K562 (cell line): ENCODE results near the gene DMXL1. TPM values are rescaled to one million over a fixed set of nuclear protein-coding genes. Genes with fewer than 3 reads are reported as not detected.

Source experiments
- CBFA2T3 ChIP-seq: fragments of 450-650 bp; IDR thresholded peaks from 2 replicates; pipeline ENCODE4 v1.6.1; 2017
- CBX1 ChIP-seq: sonication (generic); IDR thresholded peaks from 2 replicates; pipeline ENCODE4 v1.6.1; 2016; ENCODE audit warnings: antibody characterized with exemption, low read depth, mild to moderate bottlenecking
- CHCHD3 ChIP-seq: fragments of 250-450 bp; sonication (Bioruptor Pico); IDR thresholded peaks from 2 replicates; pipeline ENCODE4 v2.1.2; 2022; ENCODE audit warnings: mild to moderate bottlenecking
- EP300 ChIP-seq: IDR thresholded peaks from 2 replicates; pipeline ENCODE4 v1.6.1; 2012; ENCODE audit warnings: low read length, improper control_type of control experiment
- FOSL1 ChIP-seq: fragments of 200-800 bp; sonication (Bioruptor generic); conservative IDR thresholded peaks from 2 replicates; pipeline ENCODE4 v1.6.1; 2016; ENCODE audit warnings: missing genetic modification characterization, missing compliant biosample characterization
- HIVEP1 ChIP-seq: fragments of 250-450 bp; sonication (Bioruptor Pico); IDR thresholded peaks from 2 replicates; pipeline ENCODE4 v1.4.0; 2020; ENCODE audit warnings: mild to moderate bottlenecking
- HNRNPH1 ChIP-seq: fragments of 200-400 bp; formaldehyde crosslinking; optimal IDR thresholded peaks from 2 replicates; pipeline ENCODE3; 2017; ENCODE audit warnings: low read depth, mild to moderate bottlenecking, low read length, moderate library complexity
- JUND ChIP-seq, 2 experiments: IDR thresholded peaks; 2 replicates in 1 of 2; 3 replicates in 1 of 2; pipeline ENCODE4 v1.6.1; 2011; ENCODE audit warnings: borderline replicate concordance in 2 of 2, low read depth in 2 of 2, low read length in 2 of 2, improper control_type of control experiment in 1 of 2, missing biosample characterization in 1 of 2, missing genetic modification characterization in 1 of 2, missing genetic modification reagents in 1 of 2
- NCOA1 ChIP-seq: fragments of 450-650 bp; IDR thresholded peaks from 2 replicates; pipeline ENCODE4 v1.6.1; 2016; ENCODE audit warnings: low read depth
- NFIC ChIP-seq: fragments of 450-650 bp; IDR thresholded peaks from 2 replicates; pipeline ENCODE4 v1.6.1; 2017; ENCODE audit warnings: mild to moderate bottlenecking, inconsistent platforms
- U2AF1 ChIP-seq: fragments of 200-400 bp; formaldehyde crosslinking; optimal IDR thresholded peaks from 2 replicates; pipeline ENCODE3; 2017; ENCODE audit warnings: mild to moderate bottlenecking, low read depth, low read length, moderate library complexity
- ZNF212 ChIP-seq: fragments of 450-650 bp; formaldehyde crosslinking; IDR thresholded peaks from 2 replicates; pipeline ENCODE4 v1.4.0; 2020; ENCODE audit warnings: mild to moderate bottlenecking
- ZNF253 ChIP-seq: fragments of 250-450 bp; sonication (Bioruptor Pico); conservative IDR thresholded peaks from 2 replicates; pipeline ENCODE4 v1.6.1; 2021; ENCODE audit warnings: mild to moderate bottlenecking
- ZNF274 ChIP-seq: IDR thresholded peaks from 2 replicates; pipeline ENCODE4 v1.6.1; 2011; ENCODE audit warnings: low read depth, mild to moderate bottlenecking, low read length, moderate library complexity, borderline replicate concordance
- ZNF778 ChIP-seq: fragments of 450-650 bp; formaldehyde crosslinking; IDR thresholded peaks from 2 replicates; pipeline ENCODE4 v1.4.0; 2020; ENCODE audit warnings: mild to moderate bottlenecking, moderate library complexity
- ZNF785 ChIP-seq: fragments of 250-450 bp; sonication (Bioruptor Pico); IDR thresholded peaks from 2 replicates; pipeline ENCODE4 v1.4.0; 2020; ENCODE audit warnings: mild to moderate bottlenecking
- polyA plus RNA-seq, 8 experiments: library from polyadenylated mRNA; depleted of rRNA in 4 of 8; stranded (reverse) in 5 of 8; unstranded in 3 of 8; fragments of >200 nt; fragmentation: Nextera tagmentation in 2 of 8; fragmentation: Illumina TruSeq in 1 of 8; extraction: Ambion mirVana in 2 of 8; extraction: Trizol in 1 of 8; gene quantifications; 2 replicates each; pipeline versions ENCODE4 v1.2.1 to v1.2.3, GENCODE V29; 2011 to 2014; ENCODE audit warnings: inconsistent platforms in 1 of 8, missing spikeins in 1 of 8
- total RNA-seq, 7 experiments: library from RNA; depleted of rRNA in 6 of 7; stranded (reverse); fragments of >200 nt in 6 of 7; fragmentation: Illumina TruSeq in 2 of 7; extraction: Trizol in 2 of 7; gene quantifications; 2 replicates each; pipeline versions ENCODE4 v1.2.1 to v1.2.3, GENCODE V29; 2011 to 2021; ENCODE audit warnings: low replicate concordance in 1 of 7
- TF ChIP-seq, protein P1 (sequence below), 2 experiments: fragments of 450-650 bp; IDR thresholded peaks; 2 replicates each; pipeline ENCODE4 v1.6.1; 2018; ENCODE audit warnings: mild to moderate bottlenecking in 2 of 2, low read depth in 1 of 2; ENCODE audit not compliant: partially characterized antibody in 2 of 2
- TF ChIP-seq, protein P2 (sequence below): fragments of 450-650 bp; IDR thresholded peaks from 2 replicates; pipeline ENCODE4 v1.6.1; 2016
- TF ChIP-seq, protein P3 (sequence below): fragments of 250-450 bp; sonication (Bioruptor Pico); IDR thresholded peaks from 2 replicates; pipeline ENCODE4 v1.5.0; 2022; ENCODE audit warnings: mild to moderate bottlenecking
- TF ChIP-seq, protein P4 (sequence below), 2 experiments: fragments of 450-650 bp; IDR thresholded peaks; 2 replicates each; pipeline ENCODE4 v1.6.1; 2016

Gene DMXL1
- total and polyA plus RNA-seq, 9 of the 15 experiments (the other 6 are each of a cell fraction or from before 2014, with no cell fraction given): 8.3 to 40.3 (median 30.6) TPM

DNA sequence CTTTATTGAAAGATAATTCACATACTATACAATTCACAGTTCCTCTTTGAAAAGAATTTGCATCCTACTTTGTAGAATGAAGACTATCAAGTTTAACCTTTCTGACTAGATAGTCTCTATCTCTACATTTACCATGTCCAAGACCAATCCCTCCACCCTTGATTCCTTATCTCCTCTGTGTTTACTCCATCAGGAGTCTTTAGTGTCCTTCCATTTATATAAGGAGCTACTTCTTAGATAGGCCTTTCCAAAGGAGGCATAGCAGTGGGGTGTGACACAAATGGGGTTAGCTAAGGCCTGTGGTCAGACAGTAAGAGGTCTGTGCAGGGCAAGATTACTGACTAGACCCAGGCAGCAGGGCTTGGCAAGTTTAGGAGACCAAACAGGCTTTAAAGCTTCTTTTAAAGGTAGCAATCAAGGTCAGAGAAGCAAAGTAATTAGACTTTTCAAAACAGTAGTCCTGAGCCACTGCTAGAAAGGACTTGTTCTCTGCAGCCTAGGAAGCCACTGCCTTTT is 11.1 kb upstream of the DMXL1 start (continued):
- TF ChIP-seq, protein P1, sequence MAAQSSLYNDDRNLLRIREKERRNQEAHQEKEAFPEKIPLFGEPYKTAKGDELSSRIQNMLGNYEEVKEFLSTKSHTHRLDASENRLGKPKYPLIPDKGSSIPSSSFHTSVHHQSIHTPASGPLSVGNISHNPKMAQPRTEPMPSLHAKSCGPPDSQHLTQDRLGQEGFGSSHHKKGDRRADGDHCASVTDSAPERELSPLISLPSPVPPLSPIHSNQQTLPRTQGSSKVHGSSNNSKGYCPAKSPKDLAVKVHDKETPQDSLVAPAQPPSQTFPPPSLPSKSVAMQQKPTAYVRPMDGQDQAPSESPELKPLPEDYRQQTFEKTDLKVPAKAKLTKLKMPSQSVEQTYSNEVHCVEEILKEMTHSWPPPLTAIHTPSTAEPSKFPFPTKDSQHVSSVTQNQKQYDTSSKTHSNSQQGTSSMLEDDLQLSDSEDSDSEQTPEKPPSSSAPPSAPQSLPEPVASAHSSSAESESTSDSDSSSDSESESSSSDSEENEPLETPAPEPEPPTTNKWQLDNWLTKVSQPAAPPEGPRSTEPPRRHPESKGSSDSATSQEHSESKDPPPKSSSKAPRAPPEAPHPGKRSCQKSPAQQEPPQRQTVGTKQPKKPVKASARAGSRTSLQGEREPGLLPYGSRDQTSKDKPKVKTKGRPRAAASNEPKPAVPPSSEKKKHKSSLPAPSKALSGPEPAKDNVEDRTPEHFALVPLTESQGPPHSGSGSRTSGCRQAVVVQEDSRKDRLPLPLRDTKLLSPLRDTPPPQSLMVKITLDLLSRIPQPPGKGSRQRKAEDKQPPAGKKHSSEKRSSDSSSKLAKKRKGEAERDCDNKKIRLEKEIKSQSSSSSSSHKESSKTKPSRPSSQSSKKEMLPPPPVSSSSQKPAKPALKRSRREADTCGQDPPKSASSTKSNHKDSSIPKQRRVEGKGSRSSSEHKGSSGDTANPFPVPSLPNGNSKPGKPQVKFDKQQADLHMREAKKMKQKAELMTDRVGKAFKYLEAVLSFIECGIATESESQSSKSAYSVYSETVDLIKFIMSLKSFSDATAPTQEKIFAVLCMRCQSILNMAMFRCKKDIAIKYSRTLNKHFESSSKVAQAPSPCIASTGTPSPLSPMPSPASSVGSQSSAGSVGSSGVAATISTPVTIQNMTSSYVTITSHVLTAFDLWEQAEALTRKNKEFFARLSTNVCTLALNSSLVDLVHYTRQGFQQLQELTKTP (IDR thresholded peaks at IDR 0.05; ENCODE audit: low read depth in 1 of 2, partially characterized antibody in 2 of 2): no peak
- TF ChIP-seq HIVEP1 (CRISPR knock-in tag) (no peak), ZNF253 (CRISPR knock-in tag) (no peak), ZNF274 (no peak), CBFA2T3 (peak; percentile 86), ZNF778 (CRISPR knock-in tag) (no peak), ZNF785 (no peak), U2AF1 (no peak), HNRNPH1 (no peak), ZNF212 (CRISPR knock-in tag) (no peak), NCOA1 (peak; percentile 62), CBX1 (no peak), NFIC (no peak), EP300 (peak; percentile 56), FOSL1 (peak; percentile 61; the same call in 1 of the 2 replicates), JUND (IDR thresholded peaks at IDR 0.05; ENCODE audit: borderline replicate concordance, low read depth, low read length) (0 out of 2 replicates have a peak, but pooled peaks have one; percentile 17), JUND (tag; IDR thresholded peaks at IDR 0.05; ENCODE audit: borderline replicate concordance, low read depth, low read length) (peak; percentile 45; the same call in 1 of the 3 replicates), CHCHD3 (no peak)
- TF ChIP-seq, protein P2, sequence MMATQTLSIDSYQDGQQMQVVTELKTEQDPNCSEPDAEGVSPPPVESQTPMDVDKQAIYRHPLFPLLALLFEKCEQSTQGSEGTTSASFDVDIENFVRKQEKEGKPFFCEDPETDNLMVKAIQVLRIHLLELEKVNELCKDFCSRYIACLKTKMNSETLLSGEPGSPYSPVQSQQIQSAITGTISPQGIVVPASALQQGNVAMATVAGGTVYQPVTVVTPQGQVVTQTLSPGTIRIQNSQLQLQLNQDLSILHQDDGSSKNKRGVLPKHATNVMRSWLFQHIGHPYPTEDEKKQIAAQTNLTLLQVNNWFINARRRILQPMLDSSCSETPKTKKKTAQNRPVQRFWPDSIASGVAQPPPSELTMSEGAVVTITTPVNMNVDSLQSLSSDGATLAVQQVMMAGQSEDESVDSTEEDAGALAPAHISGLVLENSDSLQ: no peak
- TF ChIP-seq, protein P3, sequence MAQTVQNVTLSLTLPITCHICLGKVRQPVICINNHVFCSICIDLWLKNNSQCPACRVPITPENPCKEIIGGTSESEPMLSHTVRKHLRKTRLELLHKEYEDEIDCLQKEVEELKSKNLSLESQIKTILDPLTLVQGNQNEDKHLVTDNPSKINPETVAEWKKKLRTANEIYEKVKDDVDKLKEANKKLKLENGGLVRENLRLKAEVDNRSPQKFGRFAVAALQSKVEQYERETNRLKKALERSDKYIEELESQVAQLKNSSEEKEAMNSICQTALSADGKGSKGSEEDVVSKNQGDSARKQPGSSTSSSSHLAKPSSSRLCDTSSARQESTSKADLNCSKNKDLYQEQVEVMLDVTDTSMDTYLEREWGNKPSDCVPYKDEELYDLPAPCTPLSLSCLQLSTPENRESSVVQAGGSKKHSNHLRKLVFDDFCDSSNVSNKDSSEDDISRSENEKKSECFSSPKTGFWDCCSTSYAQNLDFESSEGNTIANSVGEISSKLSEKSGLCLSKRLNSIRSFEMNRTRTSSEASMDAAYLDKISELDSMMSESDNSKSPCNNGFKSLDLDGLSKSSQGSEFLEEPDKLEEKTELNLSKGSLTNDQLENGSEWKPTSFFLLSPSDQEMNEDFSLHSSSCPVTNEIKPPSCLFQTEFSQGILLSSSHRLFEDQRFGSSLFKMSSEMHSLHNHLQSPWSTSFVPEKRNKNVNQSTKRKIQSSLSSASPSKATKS (CRISPR knock-in tag): no peak
- TF ChIP-seq, protein P4, sequence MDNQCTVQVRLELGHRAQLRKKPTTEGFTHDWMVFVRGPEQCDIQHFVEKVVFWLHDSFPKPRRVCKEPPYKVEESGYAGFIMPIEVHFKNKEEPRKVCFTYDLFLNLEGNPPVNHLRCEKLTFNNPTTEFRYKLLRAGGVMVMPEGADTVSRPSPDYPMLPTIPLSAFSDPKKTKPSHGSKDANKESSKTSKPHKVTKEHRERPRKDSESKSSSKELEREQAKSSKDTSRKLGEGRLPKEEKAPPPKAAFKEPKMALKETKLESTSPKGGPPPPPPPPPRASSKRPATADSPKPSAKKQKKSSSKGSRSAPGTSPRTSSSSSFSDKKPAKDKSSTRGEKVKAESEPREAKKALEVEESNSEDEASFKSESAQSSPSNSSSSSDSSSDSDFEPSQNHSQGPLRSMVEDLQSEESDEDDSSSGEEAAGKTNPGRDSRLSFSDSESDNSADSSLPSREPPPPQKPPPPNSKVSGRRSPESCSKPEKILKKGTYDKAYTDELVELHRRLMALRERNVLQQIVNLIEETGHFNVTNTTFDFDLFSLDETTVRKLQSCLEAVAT (IDR thresholded peaks at IDR 0.05): peak in 1 of 2 experiments; percentile 74; a peak in 1 of 4 replicates
